ENCODE data around the gene CRMP1.

CRMP1 gene

GRCh38 chr4:5887011-5887360 is 5.9 kb downstream of the CRMP1 start:
- Histone ChIP-seq H3K9ac (ENCODE audit: low read depth, low read length, poor library complexity, severe bottlenecking) (no peak overlapping the region), H3K4me3 (ENCODE audit: low read length, poor library complexity, severe bottlenecking) (no peak overlapping the region), H3K27me3 (ENCODE audit: insufficient read depth, low read length, poor library complexity, severe bottlenecking) (no peaks in the 10 kb centered on the region), H3K4me2 (ENCODE audit: low read depth, low read length, poor library complexity, severe bottlenecking) (no peak overlapping the region), H3K4me1 (ENCODE audit: insufficient read depth, low read length, poor library complexity, severe bottlenecking) (no peaks in the 10 kb centered on the region), H3K36me3 (ENCODE audit: insufficient read depth, low read length) (no peaks in the 10 kb centered on the region), H3K9me2 (replicated peaks; ENCODE audit: low read depth, low read length) (no peaks in the 10 kb centered on the region), H3K9me3 (ENCODE audit: insufficient read depth, low read depth, low read length) (no peaks in the 10 kb centered on the region; the same call in 1 of the 2 replicates), H3K79me2 (ENCODE audit: insufficient read depth, low read length) (no peaks in the 10 kb centered on the region), H2AFZ (ENCODE audit: low read length) (no peak overlapping the region), H4K20me1 (ENCODE audit: insufficient read depth, low read length, poor library complexity, severe bottlenecking) (no peaks in the 10 kb centered on the region), H3F3A (ENCODE audit: low read depth) (no peaks in the 10 kb centered on the region)
- TF ChIP-seq CTCF (conservative IDR thresholded peaks at IDR 0.05; ENCODE audit: low read length) (no peak), EZH2phosphoT487 (IDR thresholded peaks at IDR 0.05; ENCODE audit: borderline replicate concordance) (no peak)

DNA sequence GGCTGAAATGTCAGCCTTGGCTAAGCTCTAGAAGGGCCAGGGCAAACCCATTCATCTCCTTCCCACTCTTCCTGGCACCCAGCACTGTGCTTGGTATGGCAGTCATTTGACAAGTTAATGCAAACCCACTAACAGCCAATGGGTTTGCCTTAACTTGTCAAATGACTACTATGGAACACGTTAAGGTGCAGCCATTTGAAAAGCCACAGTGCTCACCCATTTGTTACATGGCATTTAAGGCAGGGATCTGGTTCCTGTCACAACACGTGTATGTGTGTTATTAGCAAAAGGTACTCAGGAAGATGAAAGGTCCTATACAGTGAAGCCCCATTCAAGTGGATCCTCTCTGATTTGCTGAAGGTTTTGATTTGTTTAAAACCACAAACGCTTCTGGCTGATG is 7.2 kb downstream of the CRMP1 start:
- H3K9ac ChIP-seq (ENCODE audit: low read depth, low read length, poor library complexity, severe bottlenecking), result no peak overlapping the region
- no peak for TF ChIP-seq EZH2phosphoT487 (IDR thresholded peaks at IDR 0.05; ENCODE audit: borderline replicate concordance)
- TF ChIP-seq CTCF (conservative IDR thresholded peaks at IDR 0.05; ENCODE audit: low read length), result no peak

GRCh38 chr4:5884796-5885195 is 8.1 kb downstream of the CRMP1 start:
- Histone ChIP-seq H4K20me1 (ENCODE audit: insufficient read depth, low read length, poor library complexity, severe bottlenecking) (no peaks in the 10 kb centered on the region), H3K9me2 (replicated peaks; ENCODE audit: low read depth, low read length) (no peaks in the 10 kb centered on the region), H2AFZ (ENCODE audit: low read length) (no peak overlapping the region), H3F3A (ENCODE audit: low read depth) (no peaks in the 10 kb centered on the region), H3K4me3 (ENCODE audit: low read length, poor library complexity, severe bottlenecking) (no peak overlapping the region), H3K36me3 (ENCODE audit: insufficient read depth, low read length) (no peaks in the 10 kb centered on the region), H3K9me3 (ENCODE audit: insufficient read depth, low read depth, low read length) (no peaks in the 10 kb centered on the region; the same call in 1 of the 2 replicates), H3K9ac (ENCODE audit: low read depth, low read length, poor library complexity, severe bottlenecking) (no peak overlapping the region), H3K79me2 (ENCODE audit: insufficient read depth, low read length) (no peaks in the 10 kb centered on the region), H3K4me1 (ENCODE audit: insufficient read depth, low read length, poor library complexity, severe bottlenecking) (no peaks in the 10 kb centered on the region), H3K27me3 (ENCODE audit: insufficient read depth, low read length, poor library complexity, severe bottlenecking) (no peaks in the 10 kb centered on the region), H3K4me2 (ENCODE audit: low read depth, low read length, poor library complexity, severe bottlenecking) (no peak overlapping the region)
- TF ChIP-seq CTCF (conservative IDR thresholded peaks at IDR 0.05; ENCODE audit: low read length), result no peak
- TF ChIP-seq EZH2phosphoT487 (IDR thresholded peaks at IDR 0.05; ENCODE audit: borderline replicate concordance), result no peak

More for the DNA sequence above, 7.2 kb downstream of the CRMP1 start:
- H4K20me1 ChIP-seq (ENCODE audit: insufficient read depth, low read length, poor library complexity, severe bottlenecking), result no peaks in the 10 kb centered on the region
- no peak overlapping the region for H3K4me2 ChIP-seq (ENCODE audit: low read depth, low read length, poor library complexity, severe bottlenecking)
- H2AFZ ChIP-seq (ENCODE audit: low read length), result no peak overlapping the region
- H3K9me3 ChIP-seq (ENCODE audit: insufficient read depth, low read depth, low read length), result no peaks in the 10 kb centered on the region; the same call in 1 of the 2 replicates
- no peak overlapping the region for H3K4me3 ChIP-seq (ENCODE audit: low read length, poor library complexity, severe bottlenecking)
- H3K9me2 ChIP-seq (replicated peaks; ENCODE audit: low read depth, low read length), result no peaks in the 10 kb centered on the region
- no peaks in the 10 kb centered on the region for H3K4me1 ChIP-seq (ENCODE audit: insufficient read depth, low read length, poor library complexity, severe bottlenecking)
- no peaks in the 10 kb centered on the region for H3K36me3 ChIP-seq (ENCODE audit: insufficient read depth, low read length)
- no peaks in the 10 kb centered on the region for H3K27me3 ChIP-seq (ENCODE audit: insufficient read depth, low read length, poor library complexity, severe bottlenecking)
- H3K79me2 ChIP-seq (ENCODE audit: insufficient read depth, low read length), result no peaks in the 10 kb centered on the region
- no peaks in the 10 kb centered on the region for H3F3A ChIP-seq (ENCODE audit: low read depth)

Measured in Loucy (cell line).